H1 (cell line): ENCODE data around the gene TRIM65. TPM values are rescaled to one million over a fixed set of nuclear protein-coding genes. Genes with fewer than 3 reads are reported as not detected.

ENCODE experiments used
- CTCF ChIA-PET: fragments of 300-600 bp; sonication (Branson Sonifier 250); formaldehyde crosslinking; loops from one replicate; lab custom pipeline; 2021; ENCODE audit not compliant: partially characterized antibody; lab: Charles Lee
- POLR2A ChIA-PET: fragments of 300-600 bp; sonication (Branson Sonifier 250); formaldehyde crosslinking; loops from one replicate; lab custom pipeline; 2021; ENCODE audit warnings: inconsistent platforms; ENCODE audit not compliant: partially characterized antibody; lab: Charles Lee
- DNase-seq, 2 experiments: peaks; one replicate each; pipeline versions ENCODE4 v3.0.0 to v3.0.0-alpha.2; 2010 to 2022; ENCODE audit warnings: low spot score in 2 of 2, low read depth in 1 of 2, mixed read lengths in 1 of 2
- FAIRE-seq: peaks from 2 replicates; lab custom pipeline; 2011; peaks lifted over from hg19 to GRCh38; lab: Jason Lieb, UNC
- H2AFZ ChIP-seq: 2 replicates; pipeline ENCODE4 v1.8.1; 2012; ENCODE audit warnings: low read length, inconsistent platforms
- H2AK5ac ChIP-seq: 2 replicates; pipeline ENCODE4 v1.6.1; 2013; ENCODE audit warnings: low read depth, low read length
- H2BK120ac ChIP-seq: replicated peaks from 2 replicates; pipeline ENCODE3; 2013; ENCODE audit warnings: low read depth, low read length, inconsistent platforms
- H2BK12ac ChIP-seq: 2 replicates; pipeline ENCODE4 v1.6.1; 2013; ENCODE audit warnings: low read depth, low read length
- H2BK15ac ChIP-seq: 2 replicates; pipeline ENCODE4 v1.6.1; 2013; ENCODE audit warnings: low read length
- H2BK20ac ChIP-seq: 2 replicates; pipeline ENCODE4 v1.6.1; 2013; ENCODE audit warnings: low read length
- H2BK5ac ChIP-seq: 2 replicates; pipeline ENCODE4 v1.6.1; 2013; ENCODE audit warnings: low read depth, low read length
- H3K14ac ChIP-seq: 2 replicates; pipeline ENCODE4 v1.6.1; 2013; ENCODE audit warnings: inconsistent platforms; ENCODE audit not compliant: insufficient read length
- H3K18ac ChIP-seq: 2 replicates; pipeline ENCODE4 v1.6.1; 2013; ENCODE audit warnings: low read length; ENCODE audit errors: extremely low read depth
- H3K23ac ChIP-seq: 2 replicates; pipeline ENCODE4 v1.6.1; 2013; ENCODE audit warnings: inconsistent platforms; ENCODE audit not compliant: insufficient read length
- H3K23me2 ChIP-seq: 2 replicates; pipeline ENCODE4 v1.6.1; 2013; ENCODE audit warnings: low read depth, low read length
- H3K27ac ChIP-seq: 2 replicates; pipeline ENCODE4 v1.6.1; 2011; ENCODE audit warnings: low read depth, low read length, inconsistent platforms
- H3K27me3 ChIP-seq, 4 experiments: replicated peaks in 1 of 4; 1 replicate in 1 of 4; 2 replicates in 3 of 4; pipeline versions ENCODE4 v1.6.1 to v1.8.1; 2011 to 2013; ENCODE audit warnings: low read length in 3 of 4, mild to moderate bottlenecking in 3 of 4, inconsistent platforms in 2 of 4, mixed read lengths in 2 of 4, moderate library complexity in 1 of 4; ENCODE audit not compliant: control insufficient read depth in 3 of 4, insufficient read depth in 3 of 4; ENCODE audit errors: extremely low read depth in 1 of 4
- H3K36me3 ChIP-seq, 4 experiments: 2 replicates each; pipeline versions ENCODE4 v1.6.1 to v1.8.1; 2011 to 2013; ENCODE audit warnings: mild to moderate bottlenecking in 4 of 4, low read length in 3 of 4, moderate library complexity in 2 of 4, control low read depth in 1 of 4, inconsistent platforms in 1 of 4; ENCODE audit not compliant: insufficient read depth in 4 of 4, control insufficient read depth in 2 of 4
- H3K4ac ChIP-seq: replicated peaks from 2 replicates; pipeline ENCODE3; 2013; ENCODE audit warnings: low read length, low read depth, mixed read lengths, inconsistent platforms; ENCODE audit not compliant: insufficient read length
- H3K4me1 ChIP-seq, 4 experiments: replicated peaks in 1 of 4; 1 replicate in 1 of 4; 2 replicates in 3 of 4; pipeline versions ENCODE4 v1.6.1 to v1.8.1; 2011 to 2013; ENCODE audit warnings: low read length in 3 of 4, inconsistent platforms in 2 of 4, mixed read lengths in 1 of 4; ENCODE audit not compliant: insufficient read depth in 4 of 4, control insufficient read depth in 3 of 4
- H3K4me2 ChIP-seq, 2 experiments: 2 replicates each; pipeline versions ENCODE4 v1.6.1 to v1.8.1; 2011 to 2013; ENCODE audit warnings: low read depth in 2 of 2, low read length in 2 of 2, control low read depth in 1 of 2, inconsistent platforms in 1 of 2, mild to moderate bottlenecking in 1 of 2; ENCODE audit not compliant: insufficient read depth in 1 of 2
- H3K4me3 ChIP-seq, 4 experiments: fragments of 200-600, 300-600 bp in 1 of 4; sonication (generic), shearing (Covaris generic), sonication (Bioruptor Twin) in 1 of 4; 2 replicates each; pipeline versions ENCODE4 v1.5.1 to v1.8.1; 2011 to 2016; ENCODE audit warnings: low read length in 4 of 4, low read depth in 3 of 4, control low read depth in 2 of 4, inconsistent platforms in 2 of 4, mild to moderate bottlenecking in 2 of 4, mixed read lengths in 1 of 4, moderate library complexity in 1 of 4; ENCODE audit not compliant: insufficient read depth in 2 of 4; ENCODE audit errors: extremely low read depth in 1 of 4
- H3K56ac ChIP-seq: replicated peaks from 2 replicates; pipeline ENCODE3; 2013; ENCODE audit warnings: low read depth, mild to moderate bottlenecking, mixed read lengths, low read length, inconsistent platforms; ENCODE audit not compliant: insufficient read length
- H3K79me1 ChIP-seq: 2 replicates; pipeline ENCODE4 v1.6.1; 2013; ENCODE audit warnings: low read depth, low read length, control low read depth
- H3K79me2 ChIP-seq, 2 experiments: 2 replicates each; pipeline versions ENCODE4 v1.6.1 to v1.8.1; 2012 to 2013; ENCODE audit warnings: low read length in 2 of 2, mild to moderate bottlenecking in 2 of 2, inconsistent platforms in 1 of 2; ENCODE audit not compliant: insufficient read depth in 2 of 2, control insufficient read depth in 1 of 2
- H3K9ac ChIP-seq, 4 experiments: replicated peaks in 1 of 4; 1 replicate in 1 of 4; 2 replicates in 3 of 4; pipeline versions ENCODE4 v1.6.1 to v1.8.1; 2011 to 2013; ENCODE audit warnings: low read depth in 3 of 4, low read length in 3 of 4, control low read depth in 2 of 4, mild to moderate bottlenecking in 2 of 4, moderate library complexity in 2 of 4, inconsistent platforms in 1 of 4; ENCODE audit errors: extremely low read depth in 1 of 4
- H3K9me3 ChIP-seq, 2 experiments: 2 replicates each; pipeline versions ENCODE4 v1.6.1 to v1.8.1; 2012 to 2013; ENCODE audit warnings: mild to moderate bottlenecking in 2 of 2, moderate library complexity in 2 of 2, control low read depth in 1 of 2, inconsistent platforms in 1 of 2, low read depth in 1 of 2, low read length in 1 of 2, mixed read lengths in 1 of 2; ENCODE audit not compliant: insufficient read depth in 2 of 2
- H4K20me1 ChIP-seq, 2 experiments: replicated peaks in 1 of 2; 2 replicates each; pipeline versions ENCODE3 to v1.8.1; 2011 to 2013; ENCODE audit warnings: inconsistent platforms in 2 of 2, low read length in 2 of 2, mild to moderate bottlenecking in 1 of 2; ENCODE audit not compliant: insufficient read depth in 2 of 2, control insufficient read depth in 1 of 2
- H4K5ac ChIP-seq: 2 replicates; pipeline ENCODE4 v1.6.1; 2013; ENCODE audit warnings: low read length, low read depth, mixed read lengths, inconsistent platforms; ENCODE audit not compliant: insufficient read length
- H4K8ac ChIP-seq: 2 replicates; pipeline ENCODE4 v1.8.0; 2013; ENCODE audit warnings: mild to moderate bottlenecking, moderate library complexity, low read length, inconsistent platforms; ENCODE audit not compliant: insufficient read depth; ENCODE audit errors: extremely low read depth
- H4K91ac ChIP-seq: replicated peaks from 2 replicates; pipeline ENCODE3; 2013; ENCODE audit warnings: low read length, mixed read lengths, inconsistent platforms; ENCODE audit not compliant: insufficient read length
- BCL11A ChIP-seq, 2 experiments: IDR thresholded peaks; one replicate each; pipeline ENCODE4 v1.6.1; 2011; ENCODE audit warnings: low read depth in 2 of 2, low read length in 2 of 2, mild to moderate bottlenecking in 2 of 2
- CHD1 ChIP-seq: IDR thresholded peaks from 2 replicates; pipeline ENCODE4 v1.6.1; 2012; ENCODE audit warnings: low read depth, low read length, improper control_type of control experiment
- MAX ChIP-seq: IDR thresholded peaks from 2 replicates; pipeline ENCODE4 v1.6.1; 2012; ENCODE audit warnings: inconsistent platforms
- POLR2A ChIP-seq, 2 experiments: IDR thresholded peaks; 1 replicate in 1 of 2; 2 replicates in 1 of 2; pipeline ENCODE4 v1.6.1; 2011; ENCODE audit warnings: low read depth in 2 of 2, low read length in 2 of 2, mild to moderate bottlenecking in 2 of 2; ENCODE audit errors: control extremely low read depth in 1 of 2
- RBBP5 ChIP-seq: IDR thresholded peaks from 2 replicates; pipeline ENCODE4 v1.7.1; 2012; ENCODE audit warnings: low read depth, mild to moderate bottlenecking, inconsistent platforms, low read length, moderate library complexity, borderline replicate concordance
- SP2 ChIP-seq: IDR thresholded peaks from 2 replicates; pipeline ENCODE4 v1.6.1; 2012; ENCODE audit warnings: mild to moderate bottlenecking, low read length, inconsistent platforms
- SUZ12 ChIP-seq: fragments of 200-600 bp; sonication (generic); IDR thresholded peaks from 2 replicates; pipeline ENCODE4 v1.6.1; 2012; ENCODE audit warnings: mild to moderate bottlenecking, inconsistent platforms, low read length, moderate library complexity, mixed read lengths
- WGBS, 2 experiments: shearing (Covaris generic) in 1 of 2; methylation state at CpG; one replicate each; pipeline versions ENCODE4 v1.1.6 to v1.1.7; 2013 to 2015; ENCODE audit warnings: low lambda C conversion rate in 2 of 2, mixed read lengths in 2 of 2, inconsistent platforms in 1 of 2, low coverage in 1 of 2, missing lambda C conversion rate in 1 of 2; ENCODE audit not compliant: insufficient replicate concordance in 2 of 2, insufficient coverage in 1 of 2, insufficient read length in 1 of 2; ENCODE audit errors: extremely low coverage in 1 of 2, missing lambda C conversion rate in 1 of 2; 5-methylcytosine and 5-hydroxymethylcytosine counted together
- polyA plus RNA-seq, 7 experiments: library from polyadenylated mRNA; depleted of rRNA in 3 of 7; stranded (reverse) in 5 of 7; unstranded in 2 of 7; fragments of >200 nt in 5 of 7; fragments of 200-250 nt in 2 of 7; gene quantifications; 1 replicate in 5 of 7; 2 replicates in 1 of 7; 4 replicates in 1 of 7; pipeline versions ENCODE4 v1.2.1 to v1.2.3, GENCODE V29; 2011 to 2013; ENCODE audit warnings: missing spikeins in 2 of 7, mixed read lengths in 2 of 7
- total RNA-seq: library from RNA; stranded (reverse); fragmentation: NEBNext Ultra II Directional; extraction: Animal tissue kit (Norgen Biotek cat#: 25700); gene quantifications from 2 replicates; pipeline ENCODE4 v1.2.1, GENCODE V29; 2021

The TRIM65 gene
- total and polyA plus RNA-seq, 2 of the 8 experiments (the other 6 are each of a cell fraction or from before 2014, with no cell fraction given) = 21.2 to 48.6 TPM

DNA sequence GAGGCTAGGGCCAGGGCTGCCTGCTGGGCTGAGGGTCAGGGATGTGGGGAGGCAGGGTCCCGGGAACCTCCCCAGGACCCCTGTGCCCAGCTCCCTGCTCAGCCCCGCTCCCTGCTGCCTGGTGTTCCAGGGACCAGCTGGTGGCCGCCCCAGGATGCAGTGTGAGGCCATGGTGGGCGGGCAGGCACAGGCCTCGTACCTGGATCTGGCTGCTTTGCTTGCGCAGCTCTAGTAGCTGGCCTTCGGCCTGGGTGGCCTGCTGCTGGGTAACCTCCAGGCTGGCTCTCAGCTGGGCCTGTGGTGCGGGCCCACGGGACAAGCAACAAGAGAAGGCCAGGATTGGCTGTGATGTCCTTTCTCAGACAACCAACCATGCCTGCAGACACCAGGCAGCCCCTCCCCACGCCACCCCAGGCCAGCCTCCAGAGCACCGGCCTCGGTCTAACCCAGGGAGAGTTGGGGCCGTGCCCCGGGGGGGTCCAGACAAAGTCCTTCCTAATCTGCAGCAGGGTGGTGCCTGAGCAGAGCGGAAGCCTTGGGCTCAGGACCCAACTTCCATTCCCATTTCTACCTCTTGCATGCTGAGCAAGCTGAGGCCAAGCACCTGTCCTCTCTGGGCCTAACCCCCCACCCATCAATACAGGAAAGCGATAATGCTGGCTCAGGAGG, 4.1 kb downstream of the TRIM65 start:
- ChIA-PET CTCF (interaction anchor here (0.9 to 51.3 kb wide), 8 partner anchors 10 to 116 kb away, joined by 3 to 885 read pairs (median 5); partner anchors contain the start of genes CDK3 and TRIM47), POLR2A (interaction anchor here (0.5 to 12.1 kb wide), 5 partner anchors 9 to 703 kb away, joined by 3 to 143 read pairs (median 4); partner anchors contain the start of genes MRPL38 and TRIM47)
- Histone ChIP-seq H3K14ac (no peak overlapping the region), H3K4me1 (peaks cover 4 to 23% (median 12%) of the 10 kb centered on the region in 4 experiments), H3K23ac (no peak overlapping the region), H3K23me2 (peaks cover 8% of the 10 kb centered on the region), H4K91ac (no peak overlapping the region), H2AK5ac (no peak overlapping the region), H2BK120ac (no peak overlapping the region), H4K20me1 (peaks cover 0 to 11% of the 10 kb centered on the region in 2 experiments), H2BK15ac (no peak overlapping the region), H3K27ac (no peak overlapping the region), H3K4me2 (no peak overlapping the region), H3K4me3 (no peak overlapping the region), H3K79me2 (peaks cover 0 to 15% of the 10 kb centered on the region in 2 experiments; a peak in 1 of 4 replicates), H4K8ac (no peak overlapping the region), H2AFZ (no peak overlapping the region), H2BK5ac (no peak overlapping the region), H3K18ac (no peak overlapping the region), H3K9ac (no peak overlapping the region), H3K27me3 (no peaks in the 10 kb centered on the region), H3K9me3 (no peaks in the 10 kb centered on the region), H3K4ac (no peak overlapping the region), H3K56ac (no peak overlapping the region), H3K79me1 (peaks cover 3% of the 10 kb centered on the region; the same call in 1 of the 2 replicates), H4K5ac (no peak overlapping the region), H2BK12ac (no peak overlapping the region), H3K36me3 (peaks cover 2 to 18% (median 11%) of the 10 kb centered on the region in 4 experiments; a peak in 6 of 8 replicates), H2BK20ac (no peak overlapping the region)
- no peak for DNase-seq
- no peak for FAIRE-seq
- no peak for TF ChIP-seq BCL11A (IDR thresholded peaks at IDR 0.05; ENCODE audit: low read depth in 2 of 2, low read length in 2 of 2)
- no peak for TF ChIP-seq CHD1
- no peak for TF ChIP-seq MAX
- TF ChIP-seq RBBP5 = no peak
- no peak for TF ChIP-seq SP2
- TF ChIP-seq SUZ12 = no peak
- TF ChIP-seq POLR2A (IDR thresholded peaks at IDR 0.05; ENCODE audit: control extremely low read depth in 1 of 2, low read depth in 2 of 2, low read length in 2 of 2) = no peak; a peak in 2 of 3 replicates
- 96% methylated on average over 16 of the region's 16 CpGs; no CpG with 5 or more reads in 1 of the 2 experiments for WGBS, 2 experiments
